ENCODE results near the gene PDE4D. TPM values are rescaled to one million over a fixed set of nuclear protein-coding genes. Genes with fewer than 3 reads are reported as not detected.

The PDE4D gene
- total RNA-seq, 1 donor from 2014 or later = 14.2 TPM

DNA sequence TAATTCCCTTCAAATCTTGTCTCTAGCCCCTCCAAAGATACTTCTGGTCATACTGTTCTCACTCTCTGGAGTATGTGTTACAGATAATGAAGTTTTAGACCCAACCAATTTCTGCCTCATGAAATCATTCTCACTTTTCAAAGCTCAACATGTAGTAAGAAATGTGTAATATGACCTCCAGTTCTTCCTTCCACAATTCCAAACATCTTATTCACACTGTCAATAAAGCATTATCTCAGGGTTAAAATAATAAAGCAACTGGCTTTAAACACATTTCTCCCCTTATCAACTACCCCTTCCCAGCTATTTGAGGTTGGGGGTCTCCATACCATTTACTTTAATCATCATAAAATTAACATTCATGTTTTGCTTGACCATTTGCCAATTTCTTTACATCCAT is 656.5 kb downstream of the PDE4D start:
- no peak for FAIRE-seq
- no peaks in the 10 kb centered on the region for H4K20me1 ChIP-seq (ENCODE audit: insufficient read depth, low read length)
- H3K27me3 ChIP-seq (ENCODE audit: insufficient read depth, low read length) = no peaks in the 10 kb centered on the region
- Mint-ChIP-seq H3K4me3 (ENCODE audit: unreplicated experiment) (no peak overlapping the region), H3K9me3 (ENCODE audit: unreplicated experiment) (no peaks in the 10 kb centered on the region), H3K27me3 (ENCODE audit: low read depth, unreplicated experiment) (no peaks in the 10 kb centered on the region), H3K4me1 (ENCODE audit: low read depth, unreplicated experiment) (peaks cover 14% of the 10 kb centered on the region), H3K27ac (ENCODE audit: unreplicated experiment) (no peak overlapping the region), H3K36me3 (ENCODE audit: low read depth, unreplicated experiment) (no peaks in the 10 kb centered on the region)
- no peak overlapping the region for H2AFZ ChIP-seq (ENCODE audit: low read depth, low read length)
- peak overlapping the region; percentile 61 for H3K4me2 ChIP-seq (ENCODE audit: low read length)
- DNase-seq (ENCODE audit: low read depth) = peak; percentile 58
- H3K27ac ChIP-seq (ENCODE audit: low read depth, low read length) = no peak overlapping the region
- H3K9me3 ChIP-seq (ENCODE audit: insufficient read depth, low read depth, low read length) = no peaks in the 10 kb centered on the region
- no peaks in the 10 kb centered on the region for H3K36me3 ChIP-seq (ENCODE audit: insufficient read depth, low read length)
- no peak overlapping the region for H3K9ac ChIP-seq (ENCODE audit: low read length)
- H3K4me3 ChIP-seq (ENCODE audit: insufficient read depth, low read depth, low read length) = no peak overlapping the region
- H3K4me1 ChIP-seq (ENCODE audit: insufficient read depth, low read length) = peaks cover 12% of the 10 kb centered on the region
- TF ChIP-seq EZH2 (IDR thresholded peaks at IDR 0.05; ENCODE audit: insufficient read depth, low read length) = no peak
- TF ChIP-seq, protein P1, sequence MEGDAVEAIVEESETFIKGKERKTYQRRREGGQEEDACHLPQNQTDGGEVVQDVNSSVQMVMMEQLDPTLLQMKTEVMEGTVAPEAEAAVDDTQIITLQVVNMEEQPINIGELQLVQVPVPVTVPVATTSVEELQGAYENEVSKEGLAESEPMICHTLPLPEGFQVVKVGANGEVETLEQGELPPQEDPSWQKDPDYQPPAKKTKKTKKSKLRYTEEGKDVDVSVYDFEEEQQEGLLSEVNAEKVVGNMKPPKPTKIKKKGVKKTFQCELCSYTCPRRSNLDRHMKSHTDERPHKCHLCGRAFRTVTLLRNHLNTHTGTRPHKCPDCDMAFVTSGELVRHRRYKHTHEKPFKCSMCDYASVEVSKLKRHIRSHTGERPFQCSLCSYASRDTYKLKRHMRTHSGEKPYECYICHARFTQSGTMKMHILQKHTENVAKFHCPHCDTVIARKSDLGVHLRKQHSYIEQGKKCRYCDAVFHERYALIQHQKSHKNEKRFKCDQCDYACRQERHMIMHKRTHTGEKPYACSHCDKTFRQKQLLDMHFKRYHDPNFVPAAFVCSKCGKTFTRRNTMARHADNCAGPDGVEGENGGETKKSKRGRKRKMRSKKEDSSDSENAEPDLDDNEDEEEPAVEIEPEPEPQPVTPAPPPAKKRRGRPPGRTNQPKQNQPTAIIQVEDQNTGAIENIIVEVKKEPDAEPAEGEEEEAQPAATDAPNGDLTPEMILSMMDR (IDR thresholded peaks at IDR 0.05; ENCODE audit: insufficient read depth, low read depth, low read length) = no peak
- H3K79me2 ChIP-seq (ENCODE audit: insufficient read depth, low read length) = no peaks in the 10 kb centered on the region

DNA sequence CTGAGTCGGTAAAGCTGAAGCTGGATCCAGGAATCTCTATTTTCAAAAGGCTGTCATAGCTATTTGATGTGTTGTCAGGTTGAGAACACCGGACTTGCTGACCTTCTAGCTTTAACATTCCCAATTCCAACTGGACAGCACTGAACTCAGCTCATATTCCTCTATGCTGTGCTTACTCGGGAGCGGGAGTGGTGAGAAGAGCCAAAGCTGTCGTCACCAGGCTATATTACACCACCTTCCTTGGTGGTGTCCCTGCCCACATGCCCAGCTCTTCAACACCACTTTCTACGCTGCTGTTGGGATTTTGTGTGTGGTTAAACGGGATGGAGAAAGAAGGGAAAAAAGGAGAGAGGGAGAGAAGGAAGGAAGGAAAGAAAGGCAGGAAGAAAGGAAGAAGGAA is 657.1 kb downstream of the PDE4D start:
- no peak overlapping the region for H3K4me3 ChIP-seq (ENCODE audit: insufficient read depth, low read depth, low read length)
- Mint-ChIP-seq H3K4me1 (ENCODE audit: low read depth, unreplicated experiment) (peaks cover 12% of the 10 kb centered on the region), H3K9me3 (ENCODE audit: unreplicated experiment) (no peaks in the 10 kb centered on the region), H3K4me3 (ENCODE audit: unreplicated experiment) (no peak overlapping the region), H3K27ac (ENCODE audit: unreplicated experiment) (peak overlapping the region; percentile 48), H3K36me3 (ENCODE audit: low read depth, unreplicated experiment) (no peaks in the 10 kb centered on the region), H3K27me3 (ENCODE audit: low read depth, unreplicated experiment) (no peaks in the 10 kb centered on the region)
- no peak overlapping the region for H3K9ac ChIP-seq (ENCODE audit: low read length)
- no peaks in the 10 kb centered on the region for H4K20me1 ChIP-seq (ENCODE audit: insufficient read depth, low read length)
- no peaks in the 10 kb centered on the region for H3K36me3 ChIP-seq (ENCODE audit: insufficient read depth, low read length)
- H3K27ac ChIP-seq (ENCODE audit: low read depth, low read length) = no peak overlapping the region
- H3K9me3 ChIP-seq (ENCODE audit: insufficient read depth, low read depth, low read length) = no peaks in the 10 kb centered on the region
- peak overlapping the region; percentile 61 for H3K4me2 ChIP-seq (ENCODE audit: low read length)
- TF ChIP-seq EZH2 (IDR thresholded peaks at IDR 0.05; ENCODE audit: insufficient read depth, low read length) = no peak
- TF ChIP-seq, protein P1 (IDR thresholded peaks at IDR 0.05; ENCODE audit: insufficient read depth, low read depth, low read length) = no peak
- no peaks in the 10 kb centered on the region for H3K27me3 ChIP-seq (ENCODE audit: insufficient read depth, low read length)
- no peaks in the 10 kb centered on the region for H3K79me2 ChIP-seq (ENCODE audit: insufficient read depth, low read length)
- FAIRE-seq (no peak), DNase-seq (ENCODE audit: low read depth) (no peak)
- H2AFZ ChIP-seq (ENCODE audit: low read depth, low read length) = no peak overlapping the region
- peaks cover 12% of the 10 kb centered on the region for H3K4me1 ChIP-seq (ENCODE audit: insufficient read depth, low read length)

DNA sequence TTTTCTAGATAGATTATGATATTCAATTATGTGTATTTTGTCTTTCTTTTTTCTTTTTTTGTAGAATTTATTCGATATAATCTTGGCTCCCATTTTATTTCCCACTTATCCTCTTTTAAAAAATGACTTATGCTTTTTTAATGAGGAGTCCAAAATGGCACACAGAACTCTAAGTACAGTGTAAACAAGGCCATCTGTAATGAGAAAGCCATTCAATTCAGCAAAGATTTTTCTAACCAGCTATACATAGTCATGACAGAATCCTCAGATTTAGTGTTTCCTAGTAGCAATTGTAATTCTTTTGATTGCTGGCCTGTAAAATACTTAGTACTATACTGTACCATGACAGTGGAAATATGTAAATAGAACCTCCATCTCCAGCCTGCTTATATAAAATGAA is 659.3 kb downstream of the PDE4D start:
- FAIRE-seq = no peak
- H2AFZ ChIP-seq (ENCODE audit: low read depth, low read length) = no peak overlapping the region
- H3K9me3 ChIP-seq (ENCODE audit: insufficient read depth, low read depth, low read length) = no peaks in the 10 kb centered on the region
- H3K27ac ChIP-seq (ENCODE audit: low read depth, low read length) = no peak overlapping the region
- no peaks in the 10 kb centered on the region for H3K36me3 ChIP-seq (ENCODE audit: insufficient read depth, low read length)
- H3K4me1 Mint-ChIP-seq (ENCODE audit: low read depth, unreplicated experiment) = peaks cover 12% of the 10 kb centered on the region
- peaks cover 12% of the 10 kb centered on the region for H3K4me1 ChIP-seq (ENCODE audit: insufficient read depth, low read length)
- H3K4me2 ChIP-seq (ENCODE audit: low read length) = no peak overlapping the region
- H3K9ac ChIP-seq (ENCODE audit: low read length) = no peak overlapping the region
- H3K4me3 Mint-ChIP-seq (ENCODE audit: unreplicated experiment) = no peak overlapping the region
- DNase-seq (ENCODE audit: low read depth) = no peak
- H3K79me2 ChIP-seq (ENCODE audit: insufficient read depth, low read length) = no peaks in the 10 kb centered on the region
- no peaks in the 10 kb centered on the region for H3K36me3 Mint-ChIP-seq (ENCODE audit: low read depth, unreplicated experiment)
- no peak for TF ChIP-seq EZH2 (IDR thresholded peaks at IDR 0.05; ENCODE audit: insufficient read depth, low read length)
- TF ChIP-seq, protein P1 (IDR thresholded peaks at IDR 0.05; ENCODE audit: insufficient read depth, low read depth, low read length) = no peak
- no peaks in the 10 kb centered on the region for H3K27me3 Mint-ChIP-seq (ENCODE audit: low read depth, unreplicated experiment)
- no peaks in the 10 kb centered on the region for H3K9me3 Mint-ChIP-seq (ENCODE audit: unreplicated experiment)
- H3K27me3 ChIP-seq (ENCODE audit: insufficient read depth, low read length) = no peaks in the 10 kb centered on the region
- no peaks in the 10 kb centered on the region for H4K20me1 ChIP-seq (ENCODE audit: insufficient read depth, low read length)
- H3K4me3 ChIP-seq (ENCODE audit: insufficient read depth, low read depth, low read length) = no peak overlapping the region
- H3K27ac Mint-ChIP-seq (ENCODE audit: unreplicated experiment) = no peak overlapping the region

All from astrocyte (in vitro differentiated cells and primary cell).